Bone marrow (tissue), 2 donors: ENCODE data around the gene PIK3CA.
A peak's percentile ranks its signal among the peaks of the same experiment; 100 is the strongest.
"Not testable (repeated sequence)": the region's sequence is repeated elsewhere in the genome, so short reads cannot be mapped to it uniquely, and the experiment has no call there.

Experiments used
- DNase-seq, 2 donors: peaks; one replicate each; lab custom pipeline; 2025; lab: John Stamatoyannopoulos, UW

The PIK3CA gene

GRCh38 chr3:179147873-179148615 is at the start of gene PIK3CA:
Gene PIK3CA (plus strand): TSS chr3:179148357. CDS start chr3:179198826, 50,469 bp downstream.
- peak; percentile 80 to 98 for DNase-seq

- no peak for DNase-seq
Observed at GRCh38 chr3:179098388-179099077, 49.6 kb upstream of the PIK3CA start.

GRCh38 chr3:179100652-179101051 is 47.5 kb upstream of the PIK3CA start:
- no peak for DNase-seq

- no peak for DNase-seq
Observed at GRCh38 chr3:179105881-179106280, 42.3 kb upstream of the PIK3CA start.

- no peak for DNase-seq
Observed at GRCh38 chr3:179107617-179108016, 40.5 kb upstream of the PIK3CA start.

- no peak for DNase-seq
Observed at GRCh38 chr3:179108086-179108485, 40.1 kb upstream of the PIK3CA start.

- DNase-seq: no peak
Observed at GRCh38 chr3:179113903-179114302, 34.3 kb upstream of the PIK3CA start.

GRCh38 chr3:179115444-179115843 is 32.7 kb upstream of the PIK3CA start:
- not testable (repeated sequence) for DNase-seq

- no peak for DNase-seq
Observed at GRCh38 chr3:179116816-179117215, 31.3 kb upstream of the PIK3CA start.

GRCh38 chr3:179132191-179132890 is 15.8 kb upstream of the PIK3CA start:
- DNase-seq: not testable (repeated sequence)

- DNase-seq: peak in 1 of 2 donors; percentile 3
Observed at GRCh38 chr3:179133575-179133974, 14.6 kb upstream of the PIK3CA start.

- no peak for DNase-seq
Observed at GRCh38 chr3:179136195-179136594, 12.0 kb upstream of the PIK3CA start.

GRCh38 chr3:179141890-179142289 is 6.3 kb upstream of the PIK3CA start:
- no peak for DNase-seq

GRCh38 chr3:179146911-179147513 is 1.1 kb upstream of the PIK3CA start:
- peak in 1 of 2 donors; percentile 70 for DNase-seq

- DNase-seq: no peak
Observed at GRCh38 chr3:179147514-179147872, 664 bp upstream of the PIK3CA start.

- peak; percentile 17 to 47 for DNase-seq
Observed at GRCh38 chr3:179148616-179149405, 654 bp downstream of the PIK3CA start.

- peak in 1 of 2 donors; percentile 30 for DNase-seq
Observed at GRCh38 chr3:179149406-179149867, 1.3 kb downstream of the PIK3CA start.

- no peak for DNase-seq
Observed at GRCh38 chr3:179149951-179150350, 1.8 kb downstream of the PIK3CA start.

- DNase-seq: no peak
Observed at GRCh38 chr3:179150610-179151009, 2.5 kb downstream of the PIK3CA start.

GRCh38 chr3:179151474-179151873 is 3.3 kb downstream of the PIK3CA start:
- no peak for DNase-seq

GRCh38 chr3:179156170-179156569 is 8.0 kb downstream of the PIK3CA start:
- DNase-seq: no peak
